ENCODE results near the gene SMOC1. TPM values are rescaled to one million over a fixed set of nuclear protein-coding genes. Genes with fewer than 3 reads are reported as not detected.

SMOC1 gene
- total RNA-seq, 3 donors from 2014 or later, result 1.2 to 2.0 (median 1.7) TPM

DNA sequence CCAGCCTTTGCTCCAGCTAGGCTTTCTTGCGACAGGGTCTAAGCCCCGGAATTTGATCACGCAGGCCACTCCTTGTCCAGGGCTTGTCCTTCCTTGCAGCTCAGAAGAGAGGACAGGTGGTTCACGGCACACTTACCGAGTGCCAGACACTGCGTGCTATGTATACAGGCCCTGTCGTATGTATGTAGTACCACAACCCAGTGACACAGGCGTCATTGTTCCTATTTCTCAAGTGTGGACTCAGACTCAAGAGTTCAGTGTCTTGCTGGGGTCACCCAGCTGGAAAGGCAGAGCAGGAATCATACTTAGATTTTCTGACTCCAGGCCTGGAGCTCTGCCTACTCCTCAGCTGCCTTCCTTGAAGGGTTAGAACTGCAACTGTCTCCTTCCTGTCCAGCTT is 153.9 kb downstream of the SMOC1 start:
- Histone ChIP-seq H3K4me3 (no peak overlapping the region), H3K9me3 (no peaks in the 10 kb centered on the region), H3K4me1 (ENCODE audit: low read depth) (no peaks in the 10 kb centered on the region), H3K36me3 (ENCODE audit: low read depth) (no peaks in the 10 kb centered on the region)
- no peak for ATAC-seq
- intact Hi-C loops (cut with DNase I, micrococcal nuclease), result no loop called here
- no peak for DNase-seq
- TF ChIP-seq, protein P1, sequence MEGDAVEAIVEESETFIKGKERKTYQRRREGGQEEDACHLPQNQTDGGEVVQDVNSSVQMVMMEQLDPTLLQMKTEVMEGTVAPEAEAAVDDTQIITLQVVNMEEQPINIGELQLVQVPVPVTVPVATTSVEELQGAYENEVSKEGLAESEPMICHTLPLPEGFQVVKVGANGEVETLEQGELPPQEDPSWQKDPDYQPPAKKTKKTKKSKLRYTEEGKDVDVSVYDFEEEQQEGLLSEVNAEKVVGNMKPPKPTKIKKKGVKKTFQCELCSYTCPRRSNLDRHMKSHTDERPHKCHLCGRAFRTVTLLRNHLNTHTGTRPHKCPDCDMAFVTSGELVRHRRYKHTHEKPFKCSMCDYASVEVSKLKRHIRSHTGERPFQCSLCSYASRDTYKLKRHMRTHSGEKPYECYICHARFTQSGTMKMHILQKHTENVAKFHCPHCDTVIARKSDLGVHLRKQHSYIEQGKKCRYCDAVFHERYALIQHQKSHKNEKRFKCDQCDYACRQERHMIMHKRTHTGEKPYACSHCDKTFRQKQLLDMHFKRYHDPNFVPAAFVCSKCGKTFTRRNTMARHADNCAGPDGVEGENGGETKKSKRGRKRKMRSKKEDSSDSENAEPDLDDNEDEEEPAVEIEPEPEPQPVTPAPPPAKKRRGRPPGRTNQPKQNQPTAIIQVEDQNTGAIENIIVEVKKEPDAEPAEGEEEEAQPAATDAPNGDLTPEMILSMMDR (IDR thresholded peaks at IDR 0.05), result no peak

DNA sequence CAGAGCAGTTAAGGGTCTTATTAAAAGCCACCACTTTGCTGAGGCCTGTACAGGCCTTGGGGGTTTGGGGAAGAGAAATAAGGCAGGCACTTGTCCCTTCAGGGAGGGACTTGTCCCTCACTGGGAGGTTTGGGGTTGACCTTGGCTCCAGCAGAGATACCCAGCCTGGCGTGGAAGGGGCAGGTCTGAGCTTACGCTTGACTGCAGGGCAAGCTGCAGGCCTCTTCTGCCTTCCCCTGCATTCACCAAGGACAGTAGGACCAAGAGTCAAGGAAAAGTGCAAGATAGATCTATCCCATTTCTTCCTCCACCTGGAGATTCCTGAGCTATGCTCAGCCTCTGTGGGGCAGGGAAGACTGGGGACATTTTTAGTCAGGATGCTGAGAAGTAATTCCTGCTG is 154.3 kb downstream of the SMOC1 start:
- no peaks in the 10 kb centered on the region for H3K4me1 ChIP-seq (ENCODE audit: low read depth)
- intact Hi-C loops (cut with DNase I, micrococcal nuclease), result no loop called here
- ATAC-seq (no peak), DNase-seq (no peak)
- TF ChIP-seq, protein P1 (IDR thresholded peaks at IDR 0.05), result no peak
- H3K36me3 ChIP-seq (ENCODE audit: low read depth), result no peaks in the 10 kb centered on the region
- no peak overlapping the region for H3K4me3 ChIP-seq
- no peaks in the 10 kb centered on the region for H3K9me3 ChIP-seq

DNA sequence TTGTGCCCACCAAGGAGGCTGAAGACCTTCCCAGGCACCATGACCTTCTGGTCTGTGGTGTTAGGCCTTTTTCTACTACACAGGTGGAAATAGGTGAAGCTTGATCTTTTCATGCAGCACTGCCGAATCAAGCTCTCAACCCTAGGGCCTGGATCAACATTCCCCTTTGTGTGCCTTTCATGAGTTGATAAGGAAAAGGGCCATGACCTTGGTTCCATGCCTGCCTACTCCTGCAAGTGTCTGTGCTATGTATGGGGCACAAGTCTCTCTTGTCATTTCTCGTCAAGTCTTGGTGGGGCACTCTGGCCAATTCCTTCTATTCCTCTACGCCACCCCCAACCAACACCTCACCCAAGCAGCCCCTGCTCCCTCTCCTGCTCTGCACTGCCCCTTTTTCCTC is 155.0 kb downstream of the SMOC1 start:
- Histone ChIP-seq H3K4me1 (ENCODE audit: low read depth) (no peaks in the 10 kb centered on the region), H3K36me3 (ENCODE audit: low read depth) (no peaks in the 10 kb centered on the region), H3K4me3 (no peak overlapping the region), H3K9me3 (no peaks in the 10 kb centered on the region)
- intact Hi-C loops (cut with DNase I, micrococcal nuclease), result no loop called here
- ATAC-seq (no peak), DNase-seq (no peak)
- TF ChIP-seq, protein P1 (IDR thresholded peaks at IDR 0.05), result no peak

DNA sequence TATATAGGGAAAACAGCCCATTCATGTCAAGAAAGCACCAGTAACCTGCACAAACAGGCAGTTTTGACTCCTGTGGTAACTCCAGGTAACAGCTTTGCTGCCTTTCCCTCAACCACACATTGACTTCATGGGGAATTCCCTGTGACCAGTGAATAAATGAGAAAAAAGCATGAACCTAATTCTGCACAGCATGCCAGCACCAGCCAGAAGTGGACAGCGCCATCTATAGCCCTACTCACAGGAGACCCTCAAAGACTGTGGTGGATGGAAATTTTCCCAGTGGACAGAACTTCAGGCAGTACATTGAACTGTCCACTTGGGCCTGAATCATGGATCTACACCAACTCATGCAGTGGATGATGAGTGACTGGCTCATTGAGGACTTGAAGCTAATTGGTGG is 157.4 kb downstream of the SMOC1 start:
- Histone ChIP-seq H3K9me3 (no peaks in the 10 kb centered on the region), H3K36me3 (ENCODE audit: low read depth) (no peaks in the 10 kb centered on the region), H3K4me1 (ENCODE audit: low read depth) (no peaks in the 10 kb centered on the region), H3K4me3 (no peak overlapping the region)
- DNase-seq (no peak), ATAC-seq (no peak)
- intact Hi-C loops (cut with DNase I, micrococcal nuclease), result no loop called here
- TF ChIP-seq, protein P1 (IDR thresholded peaks at IDR 0.05), result no peak

DNA sequence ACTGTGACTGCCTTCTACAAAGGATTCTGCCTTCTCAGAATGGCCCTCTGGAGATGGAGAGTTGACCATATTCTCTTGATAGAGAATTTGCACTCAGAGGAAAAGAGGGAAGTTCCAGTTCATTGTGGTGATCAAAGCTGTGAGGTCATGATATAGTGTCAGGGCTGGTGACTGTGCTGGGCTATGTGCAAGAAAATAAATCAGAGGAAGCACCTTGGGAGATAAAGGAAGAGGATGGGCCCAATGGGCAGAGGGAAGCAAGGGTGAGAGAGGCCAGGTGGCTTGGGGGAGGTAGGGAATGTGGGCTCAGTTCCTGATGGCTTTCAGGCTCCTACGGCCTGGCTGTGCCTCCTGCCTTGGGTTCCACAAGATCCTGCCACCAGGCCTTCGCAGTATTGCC is 163.8 kb downstream of the SMOC1 start:
- no peaks in the 10 kb centered on the region for H3K9me3 ChIP-seq
- DNase-seq, result no peak
- H3K4me1 ChIP-seq (ENCODE audit: low read depth), result no peaks in the 10 kb centered on the region
- intact Hi-C loops (cut with DNase I, micrococcal nuclease), result no loop called here
- no peak for ATAC-seq
- H3K36me3 ChIP-seq (ENCODE audit: low read depth), result no peaks in the 10 kb centered on the region
- no peak overlapping the region for H3K4me3 ChIP-seq
- TF ChIP-seq, protein P1 (IDR thresholded peaks at IDR 0.05), result no peak

DNA sequence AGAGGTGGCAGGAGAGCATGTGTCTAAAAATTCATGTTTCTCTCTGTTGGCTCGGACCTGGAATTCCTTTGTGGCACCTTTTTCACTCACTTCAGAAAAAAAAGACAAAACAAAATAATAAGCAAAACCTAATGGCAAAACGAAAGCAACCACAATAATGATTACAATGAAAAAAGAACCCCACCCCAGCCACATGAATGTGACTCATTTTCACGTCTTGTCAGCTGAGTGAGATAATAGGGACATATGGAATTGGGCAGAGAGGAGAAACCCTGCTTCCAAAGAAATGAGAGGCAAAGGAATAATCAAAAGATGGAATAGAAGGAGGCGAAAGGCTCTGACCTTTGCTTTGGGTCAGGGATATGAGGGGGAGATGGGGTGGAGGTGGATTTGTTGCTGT is 166.1 kb downstream of the SMOC1 start:
- DNase-seq, result no peak
- no peaks in the 10 kb centered on the region for H3K9me3 ChIP-seq
- no peaks in the 10 kb centered on the region for H3K4me1 ChIP-seq (ENCODE audit: low read depth)
- intact Hi-C loops (cut with DNase I, micrococcal nuclease), result no loop called here
- TF ChIP-seq, protein P1 (IDR thresholded peaks at IDR 0.05), result no peak
- no peaks in the 10 kb centered on the region for H3K36me3 ChIP-seq (ENCODE audit: low read depth)
- no peak overlapping the region for H3K4me3 ChIP-seq
- ATAC-seq, result no peak

Data from mucosa of descending colon (tissue), 3 donors.